Mucosa of rectum (tissue), 2 donors: ENCODE measurements around the gene FUT1.

Source experiments
- H3K27ac ChIP-seq, 2 donors: one replicate each; pipeline ENCODE4 v1.7.0; 2013; ENCODE audit warnings: inconsistent platforms in 2 of 2, low read depth in 2 of 2, low read length in 2 of 2
- H3K27me3 ChIP-seq, 2 donors: one replicate each; pipeline ENCODE4 v1.7.0; 2013; ENCODE audit warnings: low read length in 2 of 2; ENCODE audit not compliant: control insufficient read depth in 2 of 2, insufficient read depth in 2 of 2
- H3K36me3 ChIP-seq, 2 donors: one replicate each; pipeline ENCODE4 v1.7.0; 2013; ENCODE audit warnings: low read length in 2 of 2; ENCODE audit not compliant: control insufficient read depth in 2 of 2, insufficient read depth in 2 of 2
- H3K4me1 ChIP-seq, 2 donors: one replicate each; pipeline ENCODE4 v1.7.0; 2013; ENCODE audit warnings: low read length in 2 of 2, mild to moderate bottlenecking in 1 of 2; ENCODE audit not compliant: control insufficient read depth in 2 of 2, insufficient read depth in 2 of 2
- H3K4me3 ChIP-seq, 2 donors: one replicate each; pipeline ENCODE4 v1.7.0; 2013; ENCODE audit warnings: low read length in 2 of 2
- H3K9ac ChIP-seq, 2 donors: one replicate each; pipeline ENCODE4 v1.7.0; 2013; ENCODE audit warnings: low read length in 2 of 2, low read depth in 1 of 2, mild to moderate bottlenecking in 1 of 2
- H3K9me3 ChIP-seq, 2 donors: one replicate each; pipeline ENCODE4 v1.7.0; 2013; ENCODE audit warnings: low read length in 2 of 2; ENCODE audit not compliant: control insufficient read depth in 2 of 2
- donor health status: healthy.
- donor health status: Normal muscosa, but diverticular disease.

Gene FUT1

GRCh38 chr19:48703316-48703715 lies 49.1 kb downstream of the FUT1 start:
- Histone ChIP-seq H3K9ac (no peak overlapping the region), H3K4me3 (no peak overlapping the region), H3K27ac (no peak overlapping the region), H3K9me3 (no peaks in the 10 kb centered on the region), H3K36me3 (peaks cover 19% of the 10 kb centered on the region in 2 donors), H3K27me3 (no peaks in the 10 kb centered on the region), H3K4me1 (no peaks in the 10 kb centered on the region)

GRCh38 chr19:48702701-48703100 lies 49.7 kb downstream of the FUT1 start:
- H3K9me3 ChIP-seq = no peaks in the 10 kb centered on the region

GRCh38 chr19:48698046-48698445 lies 54.4 kb downstream of the FUT1 start:
- H3K4me1 ChIP-seq = peaks cover 5 to 17% of the 10 kb centered on the region in 2 donors
- peak overlapping the region in 1 of 2 donors; percentile 61 for H3K9ac ChIP-seq
- H3K9me3 ChIP-seq = no peaks in the 10 kb centered on the region
- no peak overlapping the region for H3K4me3 ChIP-seq
- peak overlapping the region; percentile 39 to 70 for H3K27ac ChIP-seq
- peaks cover 6 to 9% of the 10 kb centered on the region in 2 donors for H3K36me3 ChIP-seq
- H3K27me3 ChIP-seq = no peaks in the 10 kb centered on the region

More at GRCh38 chr19:48702701-48703100, 49.7 kb downstream of the FUT1 start:
- Histone ChIP-seq H3K4me3 (no peak overlapping the region), H3K4me1 (peaks cover 2 to 3% of the 10 kb centered on the region in 2 donors), H3K27ac (no peak overlapping the region), H3K9ac (no peak overlapping the region), H3K27me3 (no peaks in the 10 kb centered on the region), H3K36me3 (peaks cover 19% of the 10 kb centered on the region in 2 donors)
